Right renal pelvis (tissue), 4 donors: ENCODE results near the gene SPTSSB. TPM values are rescaled to one million over a fixed set of nuclear protein-coding genes. Genes with fewer than 3 reads are reported as not detected.

Source experiments
- DNase-seq, 4 donors: peaks; one replicate each; pipeline ENCODE4 v3.0.0-alpha.2; 2013; ENCODE audit warnings: low read depth in 4 of 4, low spot score in 3 of 4, missing footprints in 1 of 4
- polyA plus RNA-seq, 4 donors: library from polyadenylated mRNA; unstranded; fragments of 120-200 nt; gene quantifications; one replicate each; pipeline ENCODE4 v1.2.1, GENCODE V29; 2013; ENCODE audit not compliant: insufficient read length in 4 of 4

Gene SPTSSB
- polyA plus RNA-seq, 4 donors = 2.8 to 10.1 (median 4.8) TPM

- no peak for DNase-seq
These were observed 27.8 kb downstream of the SPTSSB start for GRCh38 chr3:161343540-161343939.

DNA sequence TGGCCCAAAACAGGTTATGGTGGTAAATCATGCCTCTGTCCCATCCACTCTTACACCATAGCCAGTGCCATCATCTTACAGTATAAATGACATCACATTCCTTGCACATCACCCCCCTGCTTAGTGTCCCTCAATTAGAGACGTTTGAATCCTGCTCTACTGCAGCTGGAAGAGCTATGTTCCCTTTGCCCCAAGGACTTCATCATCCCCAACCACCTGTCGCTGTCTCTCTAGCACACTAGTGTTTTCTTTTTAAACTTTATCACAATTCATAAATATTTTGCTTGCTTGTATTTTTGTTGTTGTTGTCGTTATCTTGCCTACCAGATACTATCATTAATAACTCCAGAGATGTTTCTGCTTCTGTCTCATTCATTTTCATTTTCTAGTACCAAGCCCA is 28.7 kb downstream of the SPTSSB start:
- no peak for DNase-seq

- DNase-seq = no peak
These were observed 31.5 kb downstream of the SPTSSB start for GRCh38 chr3:161339517-161340500.

DNA sequence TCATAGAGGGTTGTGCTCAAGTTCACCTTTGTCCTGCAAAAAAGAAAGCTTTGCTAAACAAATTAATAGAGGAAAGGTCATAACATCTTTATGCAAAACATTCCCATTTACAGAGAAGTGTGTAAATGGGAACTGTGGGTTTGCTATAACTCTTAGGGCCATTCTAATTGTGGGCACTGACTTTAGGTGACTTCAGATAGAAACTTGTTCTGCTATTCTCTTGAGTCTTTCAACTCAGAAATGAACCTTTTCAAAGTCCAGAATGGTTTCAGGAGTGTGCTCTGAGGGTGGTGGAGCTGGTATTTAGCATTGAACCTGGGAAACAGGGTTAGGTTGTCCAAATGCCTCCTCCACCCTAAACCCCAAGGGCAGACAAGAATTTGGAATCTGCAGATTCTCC is 34.0 kb downstream of the SPTSSB start:
- DNase-seq = no peak

GRCh38 chr3:161336661-161337060 is 34.7 kb downstream of the SPTSSB start:
- no peak for DNase-seq

DNA sequence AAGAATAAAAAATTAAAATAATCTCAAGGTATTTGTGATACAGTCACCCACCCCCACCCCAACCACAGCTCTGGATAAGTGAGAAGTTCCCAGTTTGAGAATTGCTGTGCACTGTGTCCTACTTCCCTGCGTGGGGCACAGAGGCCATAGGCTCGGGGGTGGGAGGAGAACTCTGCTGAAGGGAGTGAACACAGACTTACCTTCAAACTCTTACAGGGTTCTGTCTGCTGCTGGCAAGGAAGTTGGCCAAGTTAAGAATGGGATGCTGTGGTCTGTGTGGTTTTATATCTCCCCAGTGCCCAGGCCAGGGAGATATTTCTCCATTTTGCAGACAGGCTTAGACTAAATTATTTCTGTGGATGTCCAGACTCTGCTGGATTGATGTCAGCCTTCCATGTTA is 37.6 kb downstream of the SPTSSB start:
- no peak for DNase-seq

GRCh38 chr3:161332792-161333191 is 38.5 kb downstream of the SPTSSB start:
- DNase-seq = no peak

- DNase-seq = no peak
These were observed 46.3 kb downstream of the SPTSSB start for GRCh38 chr3:161325059-161325458.

GRCh38 chr3:161323926-161324621 is 47.2 kb downstream of the SPTSSB start:
- no peak for DNase-seq

DNA sequence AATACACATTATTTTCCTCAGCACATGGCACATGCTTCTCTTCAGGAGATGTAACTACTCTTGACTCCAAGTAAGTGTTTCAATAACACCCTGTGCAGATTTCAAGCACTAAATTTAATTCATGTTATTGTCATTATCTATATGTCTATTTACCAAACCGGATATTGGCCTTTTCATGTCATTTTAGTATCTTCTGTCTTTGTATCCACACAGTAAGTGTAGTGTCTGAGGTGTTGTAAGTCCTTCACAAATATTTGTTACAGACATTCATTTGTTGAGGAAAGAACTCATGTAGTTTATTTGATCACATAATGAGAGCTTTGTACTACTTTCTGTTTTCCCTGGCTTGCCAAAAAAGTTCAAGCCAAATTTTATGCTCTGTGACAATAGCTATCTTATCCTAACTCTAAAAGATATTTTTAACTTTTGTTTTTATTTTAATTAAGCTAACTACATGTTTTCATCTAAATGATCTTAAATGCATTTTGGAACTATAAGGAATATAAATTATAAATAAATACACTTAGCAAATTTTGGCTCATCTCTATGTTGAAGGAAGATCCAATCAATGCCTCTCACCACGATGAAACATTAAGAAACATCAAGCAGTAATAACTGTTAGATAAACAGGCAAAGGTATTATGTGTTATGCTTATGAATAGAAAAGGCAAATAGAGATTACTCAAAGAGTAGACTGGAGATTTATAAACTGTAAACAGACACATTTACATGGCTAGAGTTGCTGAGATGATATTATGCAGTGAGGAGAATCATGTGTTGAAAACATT is 48.3 kb downstream of the SPTSSB start:
- no peak for DNase-seq

GRCh38 chr3:161320837-161321236 is 50.5 kb downstream of the SPTSSB start:
- DNase-seq = no peak

GRCh38 chr3:161319867-161320266 is 51.5 kb downstream of the SPTSSB start:
- no peak for DNase-seq

DNA sequence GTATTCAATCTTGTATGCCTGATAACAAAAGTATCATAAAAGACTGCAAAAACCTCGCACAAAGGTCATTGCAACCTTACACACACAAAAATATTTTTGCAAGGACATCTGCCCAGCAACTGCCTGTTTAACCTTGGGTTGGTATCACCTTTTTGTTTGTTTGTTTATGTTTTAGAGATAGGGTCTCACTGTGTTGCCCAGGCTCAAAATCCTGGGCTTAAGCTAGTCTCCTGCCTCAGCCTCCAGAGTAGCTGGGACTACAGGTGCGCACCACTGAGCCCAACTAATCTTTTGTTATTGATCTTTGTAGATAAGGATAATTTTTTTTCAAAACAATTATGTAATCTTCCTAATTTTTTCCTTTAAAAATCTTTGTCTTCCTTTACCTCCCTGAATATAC is 54.2 kb downstream of the SPTSSB start:
- no peak for DNase-seq

- no peak for DNase-seq
These were observed 55.2 kb downstream of the SPTSSB start for GRCh38 chr3:161316006-161316689.

GRCh38 chr3:161314836-161315395 is 56.4 kb downstream of the SPTSSB start:
- DNase-seq = no peak

DNA sequence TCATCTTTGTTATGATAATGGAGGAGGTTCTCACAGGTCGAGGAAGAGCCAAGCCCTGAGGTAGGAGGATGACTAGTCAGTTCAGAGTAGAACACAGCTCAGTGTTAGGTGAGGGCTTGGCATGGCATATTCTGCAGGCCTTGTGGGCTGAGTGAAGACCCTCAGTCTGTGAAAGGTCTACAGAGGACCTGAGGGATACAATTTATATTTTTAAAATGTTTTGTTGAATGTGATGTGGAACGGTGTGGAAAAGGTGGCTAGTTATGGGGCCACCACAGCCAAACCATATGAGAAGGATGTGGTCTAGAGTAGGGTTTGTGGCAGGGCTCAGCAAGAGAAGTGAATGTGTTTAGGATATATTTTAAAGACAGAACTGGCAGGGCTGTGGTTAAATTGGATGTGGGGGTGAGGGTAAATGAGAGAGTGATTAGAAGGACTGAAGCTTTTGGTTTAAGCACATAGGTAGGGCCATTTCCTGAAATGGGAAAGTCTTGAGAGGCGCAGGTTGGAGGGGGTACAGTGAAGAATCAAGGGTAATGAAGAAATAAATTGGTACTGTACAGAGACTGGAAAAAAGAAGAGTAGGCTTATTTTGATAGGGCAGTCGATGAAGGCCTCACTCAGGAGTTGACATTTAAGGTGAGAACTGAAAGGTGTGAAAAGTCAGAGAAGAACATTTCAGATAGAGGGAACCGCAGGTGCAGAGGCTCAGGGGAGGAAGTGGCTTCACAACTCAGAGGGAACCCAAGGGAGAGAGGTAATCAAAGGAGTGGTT is 60.5 kb downstream of the SPTSSB start:
- no peak for DNase-seq

GRCh38 chr3:161305095-161305991 is 66.0 kb downstream of the SPTSSB start:
- no peak for DNase-seq

DNA sequence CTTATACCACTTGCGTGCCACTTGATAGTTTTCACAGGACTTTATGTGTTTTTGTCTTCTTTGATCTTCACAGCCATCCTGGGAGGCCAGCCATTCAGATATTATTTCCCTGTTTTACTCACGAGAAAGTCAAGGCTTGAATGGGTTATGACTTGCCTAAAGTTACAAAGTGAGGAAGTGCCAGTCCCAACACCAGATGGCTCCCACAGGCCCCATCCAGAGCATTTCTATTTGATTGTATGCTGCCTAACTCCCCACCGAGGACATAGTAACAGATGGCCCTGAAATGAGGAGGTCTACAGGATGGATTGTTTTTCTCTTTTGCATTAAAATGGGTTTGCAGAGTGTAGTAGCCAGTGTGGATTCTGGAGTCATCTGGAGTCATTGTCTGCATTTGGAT is 74.5 kb downstream of the SPTSSB start:
- DNase-seq = no peak
